Muscle of leg (tissue), 11 donors: ENCODE measurements around the gene PPP3R1. TPM values are rescaled to one million over a fixed set of nuclear protein-coding genes. Genes with fewer than 3 reads are reported as not detected.

Experiments used
- DNase-seq: peaks from one replicate; pipeline ENCODE4 v3.0.0; 2013
- H3K27ac ChIP-seq: one replicate; pipeline ENCODE4 v1.5.1; 2013; ENCODE audit warnings: mild to moderate bottlenecking, low read length, control low read depth
- H3K27me3 ChIP-seq: one replicate; pipeline ENCODE4 v1.6.1; 2013; ENCODE audit warnings: low read length; ENCODE audit not compliant: control insufficient read depth, insufficient read depth
- H3K36me3 ChIP-seq: one replicate; pipeline ENCODE4 v1.6.1; 2013; ENCODE audit warnings: low read length; ENCODE audit not compliant: control insufficient read depth, insufficient read depth
- H3K4me1 ChIP-seq: one replicate; pipeline ENCODE4 v1.6.1; 2013; ENCODE audit warnings: low read length; ENCODE audit not compliant: control insufficient read depth, insufficient read depth
- H3K4me3 ChIP-seq: one replicate; pipeline ENCODE4 v1.5.1; 2013; ENCODE audit warnings: low read length, control low read depth
- H3K9me3 ChIP-seq: replicated peaks from 2 replicates; pipeline ENCODE4 v1.6.1; 2013; ENCODE audit warnings: low read depth, low read length; ENCODE audit not compliant: control insufficient read depth
- WGBS: methylation state at CpG from one replicate; pipeline ENCODE4 v1.1.5; 2013; ENCODE audit warnings: missing lambda C conversion rate; ENCODE audit not compliant: insufficient coverage; 5-methylcytosine and 5-hydroxymethylcytosine counted together
- polyA plus RNA-seq, 8 donors: library from polyadenylated mRNA; unstranded; fragments of 120-200 nt; gene quantifications; one replicate each; pipeline versions ENCODE4 v1.2.1 to v1.2.3, GENCODE V29; 2013; ENCODE audit warnings: inconsistent platforms in 1 of 8, low replicate concordance in 1 of 8; ENCODE audit not compliant: insufficient read length in 8 of 8, insufficient read depth in 1 of 8
- total RNA-seq: library from RNA; stranded (reverse); fragments of 120-200 nt; gene quantifications from one replicate; pipeline ENCODE4 v1.2.4, GENCODE V29; 2013

PPP3R1 gene
- total and polyA plus RNA-seq, 9 donors = 16.7 to 53.3 (median 45.9) TPM

DNA sequence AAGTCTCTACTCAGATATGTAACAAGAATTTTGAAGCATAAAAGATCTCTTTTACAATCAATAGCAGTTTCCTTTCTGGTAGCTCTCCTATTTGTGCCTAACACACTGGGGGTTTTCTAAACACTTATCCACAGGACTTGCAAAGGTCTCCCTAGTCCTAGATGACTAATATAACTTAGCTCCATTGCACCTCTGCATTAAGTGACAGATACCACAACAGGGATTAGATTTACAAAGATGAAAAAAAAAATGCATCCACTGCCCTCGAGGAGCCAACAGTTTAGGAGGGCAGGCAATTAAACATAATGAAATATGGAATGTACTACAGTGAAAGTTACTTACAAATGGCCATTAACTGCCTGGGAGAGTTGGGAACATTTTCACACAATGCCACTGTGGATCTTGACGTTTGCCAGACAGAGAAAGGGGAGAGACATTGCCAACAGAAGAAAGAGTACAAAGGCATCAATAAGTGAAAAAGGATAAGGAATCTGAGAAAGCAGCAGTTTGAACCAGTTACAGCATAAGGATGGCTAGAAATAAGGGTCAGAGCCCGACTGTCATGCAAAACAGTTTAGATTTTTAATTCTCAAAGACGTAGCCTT is 14.3 kb downstream of the PPP3R1 start:
- Histone ChIP-seq H3K27me3 (no peaks in the 10 kb centered on the region), H3K4me3 (no peak overlapping the region), H3K27ac (no peak overlapping the region), H3K9me3 (no peaks in the 10 kb centered on the region), H3K36me3 (no peaks in the 10 kb centered on the region), H3K4me1 (peaks cover 2% of the 10 kb centered on the region)
- DNase-seq = no peak
- 0% methylated on average over 1 of the region's 4 CpGs for WGBS

DNA sequence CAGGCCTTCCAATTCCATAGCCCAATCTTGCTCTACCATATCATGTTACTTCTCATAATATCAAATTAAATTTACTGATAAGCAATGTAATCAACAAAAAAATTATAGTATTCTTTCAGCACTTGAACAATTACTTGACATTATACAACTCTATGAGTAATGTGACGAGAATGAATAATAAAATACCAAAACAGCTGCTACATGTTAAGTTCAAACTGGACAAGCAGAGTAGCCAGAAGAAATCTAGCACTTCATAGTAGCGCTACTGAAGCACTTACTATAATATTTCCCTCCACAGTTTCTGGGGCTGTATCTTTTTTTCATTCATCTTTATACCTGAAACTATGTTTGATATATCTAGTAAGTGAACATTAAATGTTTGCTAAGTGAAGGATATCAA is 14.9 kb downstream of the PPP3R1 start:
- DNase-seq = no peak
- WGBS = no CpG with 5 or more reads among the region's 2 CpGs
- H3K4me1 ChIP-seq = peaks cover 2% of the 10 kb centered on the region
- H3K36me3 ChIP-seq = no peaks in the 10 kb centered on the region
- H3K4me3 ChIP-seq = no peak overlapping the region
- no peak overlapping the region for H3K27ac ChIP-seq
- H3K9me3 ChIP-seq = no peaks in the 10 kb centered on the region
- no peaks in the 10 kb centered on the region for H3K27me3 ChIP-seq

DNA sequence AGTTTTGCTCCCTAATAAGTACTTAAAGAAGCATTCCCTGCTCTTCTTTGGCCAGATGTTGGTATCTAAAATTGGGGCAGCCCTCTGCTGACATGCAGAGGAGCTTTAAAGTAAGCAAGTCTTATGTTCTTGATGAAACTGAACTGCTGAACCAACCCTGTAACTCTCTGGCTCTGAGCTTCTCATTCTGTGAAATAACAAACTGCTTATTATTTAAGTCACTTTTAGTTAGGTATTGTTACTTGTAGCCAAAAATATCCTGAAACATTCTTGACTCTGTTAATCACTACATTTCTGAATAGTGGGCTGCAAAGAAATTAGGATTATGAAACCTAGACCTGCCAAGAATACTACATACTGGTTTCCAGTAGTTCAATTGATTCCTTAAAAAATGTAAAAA is 15.5 kb downstream of the PPP3R1 start:
- H3K36me3 ChIP-seq = no peaks in the 10 kb centered on the region
- H3K27me3 ChIP-seq = no peaks in the 10 kb centered on the region
- H3K27ac ChIP-seq = no peak overlapping the region
- peaks cover 2% of the 10 kb centered on the region for H3K4me1 ChIP-seq
- DNase-seq = no peak
- H3K4me3 ChIP-seq = no peak overlapping the region
- no peaks in the 10 kb centered on the region for H3K9me3 ChIP-seq

DNA sequence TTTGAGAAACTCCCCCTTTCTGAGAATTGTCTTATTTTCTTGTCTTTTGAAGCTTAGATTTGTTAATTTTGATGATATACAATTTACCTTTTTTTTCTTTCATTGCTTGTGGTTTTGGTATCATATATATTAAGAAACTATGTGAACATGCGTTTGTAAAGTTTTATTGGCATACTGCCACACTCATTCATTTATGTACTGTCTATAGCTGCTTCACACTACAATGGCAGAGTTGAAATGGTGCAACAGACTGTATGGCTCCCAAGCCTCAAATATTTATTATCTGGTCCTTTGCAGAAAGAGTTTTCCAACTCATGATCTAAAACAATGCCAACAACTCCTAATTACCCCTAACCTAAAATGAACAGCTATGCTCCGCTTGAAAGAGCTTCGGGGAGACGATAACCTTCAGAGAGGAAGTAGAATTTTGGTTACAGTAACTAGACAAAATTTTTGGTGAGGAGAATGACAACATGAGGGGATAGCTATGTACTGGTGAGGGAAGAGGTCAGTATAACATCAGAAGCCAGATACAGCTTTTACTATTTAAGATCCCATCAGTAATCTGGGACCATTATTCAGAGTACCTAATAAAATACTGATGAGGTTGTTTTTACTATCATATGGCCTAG is 16.1 kb downstream of the PPP3R1 start:
- H3K4me1 ChIP-seq = peaks cover 2% of the 10 kb centered on the region
- H3K27ac ChIP-seq = no peak overlapping the region
- DNase-seq = no peak
- no peaks in the 10 kb centered on the region for H3K36me3 ChIP-seq
- no peak overlapping the region for H3K4me3 ChIP-seq
- WGBS = no CpG with 5 or more reads among the region's 4 CpGs
- H3K27me3 ChIP-seq = no peaks in the 10 kb centered on the region
- no peaks in the 10 kb centered on the region for H3K9me3 ChIP-seq

DNA sequence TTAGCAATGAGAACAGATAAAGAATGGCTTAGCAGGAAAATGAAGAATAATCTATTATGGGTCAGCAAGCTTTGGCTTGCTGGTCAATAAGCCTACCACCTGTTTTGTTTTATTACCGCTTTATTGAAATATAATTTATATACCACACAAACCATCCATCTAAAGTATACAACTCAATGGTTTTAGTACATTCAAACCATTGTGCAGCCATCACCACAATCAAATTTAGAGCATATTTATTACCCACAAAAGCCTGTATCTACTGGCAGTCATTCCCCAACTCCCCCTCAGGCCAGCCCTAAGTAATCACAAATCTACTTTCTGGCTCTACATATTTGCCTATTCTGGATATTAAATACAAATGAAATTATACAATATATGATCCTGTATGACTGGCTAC is 17.2 kb downstream of the PPP3R1 start:
- H3K4me1 ChIP-seq = peaks cover 2% of the 10 kb centered on the region
- H3K9me3 ChIP-seq = no peaks in the 10 kb centered on the region
- no peak for DNase-seq
- H3K27ac ChIP-seq = no peak overlapping the region
- WGBS = 100% methylated on average over 1 of the region's 1 CpG
- no peak overlapping the region for H3K4me3 ChIP-seq
- no peaks in the 10 kb centered on the region for H3K36me3 ChIP-seq
- H3K27me3 ChIP-seq = no peaks in the 10 kb centered on the region

DNA sequence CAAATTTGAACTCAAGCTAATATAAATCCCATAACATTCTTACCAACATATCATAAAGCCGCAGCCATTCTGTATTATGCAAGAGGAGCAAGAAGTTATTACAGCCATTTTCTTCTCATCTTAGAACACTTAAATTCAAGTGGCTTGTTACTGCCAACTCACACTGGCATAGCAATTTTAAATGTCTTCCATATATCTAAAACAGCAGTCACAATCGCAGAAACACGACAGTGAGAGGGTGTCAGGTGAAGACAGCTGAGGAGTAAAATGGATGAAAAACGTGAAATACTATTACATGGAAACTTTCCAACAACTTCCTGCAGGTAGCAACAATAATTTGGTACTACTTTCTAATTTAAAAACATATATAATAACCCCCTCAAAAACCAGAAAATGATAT is 17.9 kb downstream of the PPP3R1 start:
- no peaks in the 10 kb centered on the region for H3K27me3 ChIP-seq
- H3K9me3 ChIP-seq = no peaks in the 10 kb centered on the region
- no peak overlapping the region for H3K27ac ChIP-seq
- no CpG with 5 or more reads among the region's 4 CpGs for WGBS
- no peaks in the 10 kb centered on the region for H3K36me3 ChIP-seq
- no peak overlapping the region for H3K4me3 ChIP-seq
- H3K4me1 ChIP-seq = peaks cover 2% of the 10 kb centered on the region
- DNase-seq = no peak

DNA sequence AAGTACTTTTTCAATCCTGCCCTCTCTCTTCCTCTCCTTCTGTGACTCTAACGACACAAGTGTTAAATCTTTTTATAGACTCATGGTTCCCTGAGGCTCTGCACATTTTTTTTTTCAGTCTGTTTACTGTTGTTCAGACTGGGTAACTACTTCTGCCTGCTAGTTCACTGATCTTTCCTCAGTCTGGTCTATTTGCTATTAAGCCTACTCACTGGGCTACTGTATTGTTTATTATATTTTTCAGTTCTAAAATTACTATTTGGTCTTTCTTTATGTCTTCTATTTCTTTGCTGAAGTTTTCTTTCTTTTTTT is 21.3 kb downstream of the PPP3R1 start:
- no peak for DNase-seq
- Histone ChIP-seq H3K36me3 (no peaks in the 10 kb centered on the region), H3K4me3 (no peak overlapping the region), H3K27ac (no peak overlapping the region), H3K4me1 (no peaks in the 10 kb centered on the region), H3K9me3 (no peaks in the 10 kb centered on the region), H3K27me3 (no peaks in the 10 kb centered on the region)
- WGBS = no CpG with 5 or more reads among the region's 1 CpG

DNA sequence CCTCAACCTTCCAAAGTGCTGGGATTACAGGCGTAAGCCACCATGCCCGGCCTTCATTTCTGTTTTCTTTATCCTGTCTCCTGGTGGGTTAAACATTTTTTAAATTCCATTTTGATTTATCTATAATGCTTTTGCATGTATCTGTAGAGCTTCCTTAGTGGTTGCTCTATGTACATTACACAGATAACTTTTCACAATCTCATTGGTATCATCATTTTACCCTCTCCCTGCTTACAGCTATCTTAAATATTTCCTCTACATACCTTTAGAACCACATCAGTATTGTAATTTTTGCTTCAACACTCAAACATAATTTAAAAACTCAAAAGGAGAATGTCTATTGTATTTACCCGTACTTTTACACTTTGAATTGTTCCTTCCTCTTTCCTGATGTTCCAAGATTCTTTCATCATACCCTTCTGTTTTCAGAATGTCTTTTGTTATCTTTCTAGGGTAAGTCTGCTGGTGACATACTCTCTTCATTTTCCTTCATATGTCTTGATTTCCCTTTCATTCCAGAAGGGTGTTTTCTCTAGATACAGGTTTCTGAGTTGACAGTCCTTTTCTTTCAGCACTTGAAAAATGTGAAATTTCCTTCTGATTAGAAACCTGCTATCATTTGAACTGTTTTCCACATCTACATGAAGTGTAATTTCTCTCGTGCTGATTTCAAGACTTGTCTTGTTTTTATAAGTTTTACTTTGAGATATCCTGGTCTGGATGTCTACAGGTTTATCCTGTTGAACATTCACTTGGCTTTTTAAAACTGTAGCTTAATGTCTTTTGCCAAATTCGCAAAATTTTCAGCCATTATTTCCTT is 21.9 kb downstream of the PPP3R1 start:
- DNase-seq = no peak
- Histone ChIP-seq H3K9me3 (no peaks in the 10 kb centered on the region), H3K4me1 (no peaks in the 10 kb centered on the region), H3K4me3 (no peak overlapping the region), H3K27me3 (no peaks in the 10 kb centered on the region), H3K27ac (no peak overlapping the region), H3K36me3 (no peaks in the 10 kb centered on the region)
- 40% methylated on average over 1 of the region's 5 CpGs for WGBS

DNA sequence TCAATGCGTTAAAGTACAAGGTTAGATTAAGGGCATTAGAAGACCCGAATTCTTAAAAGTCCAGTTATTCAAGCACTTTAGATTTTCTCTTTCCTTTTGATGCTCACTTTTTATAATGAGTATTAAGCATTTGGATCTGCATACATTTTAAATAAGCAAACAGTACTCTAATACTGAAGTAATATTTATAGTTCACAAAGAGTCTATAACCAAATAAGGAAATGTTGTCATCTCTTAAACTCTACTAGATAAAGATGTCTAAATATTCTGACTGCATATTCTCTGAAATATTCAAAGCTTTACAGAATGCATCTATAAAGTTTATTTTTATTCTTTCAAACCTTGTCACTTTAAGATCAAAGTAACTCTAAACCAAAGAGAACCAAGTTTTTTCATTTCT is 25.5 kb downstream of the PPP3R1 start:
- Histone ChIP-seq H3K36me3 (no peaks in the 10 kb centered on the region), H3K4me3 (no peak overlapping the region), H3K27ac (no peak overlapping the region), H3K27me3 (no peaks in the 10 kb centered on the region), H3K9me3 (no peaks in the 10 kb centered on the region), H3K4me1 (no peaks in the 10 kb centered on the region)
- DNase-seq = no peak
- no CpG with 5 or more reads among the region's 2 CpGs for WGBS

DNA sequence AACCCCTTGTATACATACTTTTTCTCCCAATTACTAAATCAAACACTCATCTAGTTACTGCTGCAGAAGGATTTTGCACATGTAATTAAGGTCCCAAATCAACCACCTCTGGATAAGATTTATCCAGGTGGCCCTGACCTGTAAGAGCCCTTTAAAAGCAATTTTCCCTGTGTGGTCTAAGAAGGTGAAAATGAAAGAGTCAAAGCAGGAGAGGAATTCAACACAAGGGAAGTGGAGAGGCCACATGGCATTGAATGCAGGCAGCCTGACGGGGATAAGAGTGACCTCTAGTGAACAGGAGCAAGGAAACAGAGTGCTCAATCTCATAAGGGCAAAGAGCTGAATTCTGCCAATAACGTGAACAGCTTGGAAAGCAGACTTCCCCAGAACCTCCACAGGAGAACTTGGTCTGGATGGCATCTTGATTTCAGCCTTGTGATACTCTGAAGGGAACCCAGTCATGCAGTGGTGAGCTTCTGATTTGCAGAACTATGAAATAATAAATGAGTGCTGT is 27.2 kb downstream of the PPP3R1 start:
- no peak overlapping the region for H3K27ac ChIP-seq
- 67% methylated on average over 1 of the region's 2 CpGs for WGBS
- peak; percentile 19 for DNase-seq

More for the DNA sequence above, 27.2 kb downstream of the PPP3R1 start:
- no peak overlapping the region for H3K4me3 ChIP-seq
- no peaks in the 10 kb centered on the region for H3K4me1 ChIP-seq
- H3K36me3 ChIP-seq = no peaks in the 10 kb centered on the region
- H3K27me3 ChIP-seq = no peaks in the 10 kb centered on the region
- no peaks in the 10 kb centered on the region for H3K9me3 ChIP-seq
